ENCODE data around the gene KRTAP9-6. TPM values are rescaled to one million over a fixed set of nuclear protein-coding genes. Genes with fewer than 3 reads are reported as not detected.
"Not testable (repeated sequence)": the region's sequence is repeated elsewhere in the genome, so short reads cannot be mapped to it uniquely, and the experiment has no call there.

KRTAP9-6 gene
- total and polyA plus RNA-seq, 2 donors (not counting 3 experiments of a cell fraction or from before 2014, with no cell fraction given): not detected

DNA sequence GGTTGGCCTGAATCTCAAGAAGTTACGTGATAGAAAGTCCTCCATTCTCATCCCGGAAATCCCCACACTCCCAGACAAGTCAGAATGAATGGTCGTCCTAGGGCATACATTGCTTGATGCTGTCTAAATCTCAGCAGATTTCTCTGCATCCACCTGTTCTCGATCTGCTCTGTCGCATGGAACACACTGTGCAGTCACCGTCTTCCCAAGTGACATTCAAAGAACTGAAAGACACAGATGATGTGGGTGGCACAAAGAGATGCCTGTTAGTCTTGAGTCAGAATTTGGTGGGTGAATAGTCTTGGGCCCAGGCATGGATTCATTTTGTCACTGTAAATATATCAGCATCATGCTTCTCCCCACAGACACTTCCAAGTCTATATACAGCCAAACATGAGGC, 33.4 kb upstream of the KRTAP9-6 start:
- Histone ChIP-seq H3K9me3 (replicated peaks; ENCODE audit: control insufficient read depth, insufficient read depth, low read length) (no peaks in the 10 kb centered on the region), H3K9ac (replicated peaks; ENCODE audit: extremely low read depth, insufficient read depth, low read length) (no peak overlapping the region), H3K36me3 (ENCODE audit: control insufficient read depth in 2 of 2, extremely low read depth in 1 of 2, insufficient read depth in 2 of 2, low read length in 2 of 2) (no peaks in the 10 kb centered on the region), H3K9me1 (replicated peaks; ENCODE audit: control insufficient read depth, extremely low read depth, insufficient read depth, low read length) (no peaks in the 10 kb centered on the region), H3K79me2 (ENCODE audit: control insufficient read depth, insufficient read depth, low read length) (no peaks in the 10 kb centered on the region), H3K27me3 (ENCODE audit: control insufficient read depth in 2 of 2, insufficient read depth in 2 of 2, low read length in 2 of 2) (no peaks in the 10 kb centered on the region), H2AFZ (ENCODE audit: low read depth, low read length) (no peak overlapping the region), H3K4me2 (ENCODE audit: insufficient read depth, low read length) (no peak overlapping the region), H3K4me3 (replicated peaks in 1 of 3; ENCODE audit: insufficient read depth in 1 of 3, low read depth in 1 of 3, low read length in 3 of 3) (no peak overlapping the region), H3K27ac (ENCODE audit: insufficient read depth, low read depth, low read length) (no peak overlapping the region), H3K4me1 (ENCODE audit: control insufficient read depth, extremely low read depth, insufficient read depth, low read length) (no peaks in the 10 kb centered on the region), H4K20me1 (replicated peaks; ENCODE audit: control insufficient read depth, extremely low read depth, insufficient read depth, low read length) (no peaks in the 10 kb centered on the region)
- POLR2A ChIA-PET: no interaction called here
- DNase-seq (ENCODE audit: low read depth, low spot score): no peak
- no peak for FAIRE-seq
- CTCF ChIA-PET: interaction anchor here (0.9 kb wide), 1 partner anchor 322 kb away, joined by 3 read pairs; no protein-coding TSS in a partner anchor
- TF ChIP-seq MYC (IDR thresholded peaks at IDR 0.05; ENCODE audit: low read depth, low read length): no peak
- TF ChIP-seq POLR2A (IDR thresholded peaks at IDR 0.05; ENCODE audit: low read depth, low read length): no peak
- no peak for TF ChIP-seq GATA2 (IDR thresholded peaks at IDR 0.05; ENCODE audit: insufficient read depth, insufficient read length, low read depth, low read length)
- TF ChIP-seq, protein P1, sequence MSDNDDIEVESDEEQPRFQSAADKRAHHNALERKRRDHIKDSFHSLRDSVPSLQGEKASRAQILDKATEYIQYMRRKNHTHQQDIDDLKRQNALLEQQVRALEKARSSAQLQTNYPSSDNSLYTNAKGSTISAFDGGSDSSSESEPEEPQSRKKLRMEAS (IDR thresholded peaks at IDR 0.05; ENCODE audit: insufficient read depth, insufficient read length): no peak
- TF ChIP-seq, protein P2, sequence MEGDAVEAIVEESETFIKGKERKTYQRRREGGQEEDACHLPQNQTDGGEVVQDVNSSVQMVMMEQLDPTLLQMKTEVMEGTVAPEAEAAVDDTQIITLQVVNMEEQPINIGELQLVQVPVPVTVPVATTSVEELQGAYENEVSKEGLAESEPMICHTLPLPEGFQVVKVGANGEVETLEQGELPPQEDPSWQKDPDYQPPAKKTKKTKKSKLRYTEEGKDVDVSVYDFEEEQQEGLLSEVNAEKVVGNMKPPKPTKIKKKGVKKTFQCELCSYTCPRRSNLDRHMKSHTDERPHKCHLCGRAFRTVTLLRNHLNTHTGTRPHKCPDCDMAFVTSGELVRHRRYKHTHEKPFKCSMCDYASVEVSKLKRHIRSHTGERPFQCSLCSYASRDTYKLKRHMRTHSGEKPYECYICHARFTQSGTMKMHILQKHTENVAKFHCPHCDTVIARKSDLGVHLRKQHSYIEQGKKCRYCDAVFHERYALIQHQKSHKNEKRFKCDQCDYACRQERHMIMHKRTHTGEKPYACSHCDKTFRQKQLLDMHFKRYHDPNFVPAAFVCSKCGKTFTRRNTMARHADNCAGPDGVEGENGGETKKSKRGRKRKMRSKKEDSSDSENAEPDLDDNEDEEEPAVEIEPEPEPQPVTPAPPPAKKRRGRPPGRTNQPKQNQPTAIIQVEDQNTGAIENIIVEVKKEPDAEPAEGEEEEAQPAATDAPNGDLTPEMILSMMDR (IDR thresholded peaks at IDR 0.05; ENCODE audit: extremely low read depth in 1 of 2, insufficient read depth in 1 of 2, low read depth in 1 of 2, low read length in 2 of 2): no peak
- TF ChIP-seq EZH2 (IDR thresholded peaks at IDR 0.05; ENCODE audit: borderline replicate concordance, low read depth, low read length, severe bottlenecking): no peak
- no peak for TF ChIP-seq FOS (IDR thresholded peaks at IDR 0.05; ENCODE audit: borderline replicate concordance, insufficient read depth, low read length)
- TF ChIP-seq POLR2AphosphoS5 (IDR thresholded peaks at IDR 0.05; ENCODE audit: insufficient read depth, low read depth, low read length): no peak
- TF ChIP-seq JUN (IDR thresholded peaks at IDR 0.05; ENCODE audit: borderline replicate concordance, insufficient read depth, insufficient read length, low read depth): no peak
- BruUV-seq (replicated peaks): no TSS peak
- dilution Hi-C loops (cut with MboI; ENCODE audit: extremely low pct_ligation_motif_present, low sequenced_read_pairs) (no loop called here), intact Hi-C loops (cut with micrococcal nuclease) (no loop called here)

DNA sequence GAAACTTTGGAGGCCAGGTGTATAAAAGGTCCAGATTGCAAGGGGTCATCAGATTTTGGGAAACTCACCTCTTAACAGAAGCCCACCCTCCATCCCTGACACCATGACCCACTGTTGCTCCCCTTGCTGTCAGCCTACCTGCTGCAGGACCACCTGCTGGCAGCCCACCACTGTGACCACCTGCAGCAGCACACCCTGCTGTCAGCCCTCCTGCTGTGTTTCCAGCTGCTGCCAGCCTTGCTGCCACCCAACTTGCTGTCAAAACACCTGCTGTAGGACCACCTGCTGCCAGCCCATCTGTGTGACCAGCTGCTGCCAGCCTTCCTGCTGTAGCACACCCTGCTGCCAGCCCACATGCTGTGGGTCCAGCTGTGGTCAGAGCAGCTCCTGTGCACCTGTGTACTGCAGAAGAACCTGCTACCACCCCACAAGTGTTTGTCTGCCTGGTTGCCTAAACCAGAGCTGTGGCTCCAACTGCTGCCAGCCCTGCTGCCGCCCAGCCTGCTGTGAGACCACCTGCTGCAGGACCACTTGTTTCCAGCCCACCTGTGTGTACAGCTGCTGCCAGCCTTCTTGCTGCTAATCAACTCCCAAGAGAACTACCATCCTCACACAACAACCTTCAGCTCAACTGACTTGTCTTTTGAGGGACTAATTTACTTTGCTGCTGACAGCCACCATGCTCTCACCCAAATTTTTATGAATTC, 32.6 kb upstream of the KRTAP9-6 start, which contains the start of gene KRTAP9-3:
Gene KRTAP9-3 (plus strand): TSS at position 51 of the 707 bp plus-strand sequence. CDS start 53 bp downstream, at position 104.
- FAIRE-seq; POLR2A ChIA-PET; H3K9me1 ChIP-seq (replicated peaks; ENCODE audit: control insufficient read depth, extremely low read depth, insufficient read depth, low read length); H3K9ac ChIP-seq (replicated peaks; ENCODE audit: extremely low read depth, insufficient read depth, low read length); intact Hi-C loops (cut with micrococcal nuclease); DNase-seq (ENCODE audit: low read depth, low spot score); H3K9me3 ChIP-seq (replicated peaks; ENCODE audit: control insufficient read depth, insufficient read depth, low read length); H3K36me3 ChIP-seq (ENCODE audit: control insufficient read depth in 2 of 2, extremely low read depth in 1 of 2, insufficient read depth in 2 of 2, low read length in 2 of 2); H2AFZ ChIP-seq (ENCODE audit: low read depth, low read length); H3K27ac ChIP-seq (ENCODE audit: insufficient read depth, low read depth, low read length); dilution Hi-C loops (cut with MboI; ENCODE audit: extremely low pct_ligation_motif_present, low sequenced_read_pairs); H3K79me2 ChIP-seq (ENCODE audit: control insufficient read depth, insufficient read depth, low read length); CTCF ChIA-PET; H3K4me1 ChIP-seq (ENCODE audit: control insufficient read depth, extremely low read depth, insufficient read depth, low read length); H3K27me3 ChIP-seq (ENCODE audit: control insufficient read depth in 2 of 2, insufficient read depth in 2 of 2, low read length in 2 of 2); H4K20me1 ChIP-seq (replicated peaks; ENCODE audit: control insufficient read depth, extremely low read depth, insufficient read depth, low read length); H3K4me3 ChIP-seq (replicated peaks in 1 of 3; ENCODE audit: insufficient read depth in 1 of 3, low read depth in 1 of 3, low read length in 3 of 3); H3K4me2 ChIP-seq (ENCODE audit: insufficient read depth, low read length); BruUV-seq (replicated peaks): not testable (repeated sequence)

All from endothelial cell of umbilical vein (primary cell).